GM12878 (cell line): ENCODE measurements around the gene RHOC. TPM values are rescaled to one million over a fixed set of nuclear protein-coding genes. Genes with fewer than 3 reads are reported as not detected.

Experiments used
- ATAC-seq: fragments of 200-7000 bp; cut with Tn5 transposase; 3 replicates; pipeline ENCODE4 v1.9.1; 2020; ENCODE audit warnings: mild to moderate bottlenecking, moderate library complexity
- BruUV-seq: library from RNA; stranded (reverse); fragments of 400-500 nt; replicated peaks from 2 replicates; lab custom pipeline; 2021; lab: Mats Ljungman, UMichigan
- CTCF ChIA-PET: fragments of 300-600 bp; sonication (Branson Sonifier 250); formaldehyde crosslinking; extraction: SDS; loops from one replicate; lab custom pipeline; 2021; ENCODE audit warnings: inconsistent platforms; lab: Yijun Ruan, JAX
- POLR2A ChIA-PET: fragments of 350-600 bp; formaldehyde crosslinking; extraction: SDS; loops from one replicate; lab custom pipeline; 2021; ENCODE audit warnings: inconsistent platforms; lab: Charles Lee
- RAD21 ChIA-PET: fragments of 300-600 bp; sonication (Branson Sonifier 250); formaldehyde crosslinking; loops from one replicate; lab custom pipeline; 2023; ENCODE audit warnings: antibody characterized with exemption; ENCODE audit not compliant: unreplicated experiment; lab: Charles Lee
- SMC1A ChIA-PET: fragments of 300-600 bp; sonication (Branson Sonifier 250); formaldehyde crosslinking; loops from one replicate; lab custom pipeline; 2023; ENCODE audit not compliant: unreplicated experiment, uncharacterized antibody; lab: Charles Lee
- DNase-seq: peaks from one replicate; pipeline ENCODE4 v3.0.0-alpha.2; 2011; ENCODE audit warnings: low read depth, low spot score
- FAIRE-seq: peaks from 3 replicates; lab custom pipeline; 2011; peaks lifted over from hg19 to GRCh38; lab: Jason Lieb, UNC
- H2AFZ ChIP-seq: 2 replicates; pipeline ENCODE4 v1.6.0; 2011; ENCODE audit warnings: low read depth, low read length, control low read depth; ENCODE audit not compliant: control insufficient read depth
- H3K27ac ChIP-seq: 2 replicates; pipeline ENCODE4 v1.5.1; 2011; ENCODE audit warnings: control low read depth; ENCODE audit not compliant: control insufficient read depth, insufficient read depth
- H3K27me3 ChIP-seq, 2 experiments: replicated peaks in 1 of 2; 2 replicates each; pipeline versions ENCODE4 v1.6.0 to v1.6.1; 2011; ENCODE audit warnings: low read length in 1 of 2; ENCODE audit not compliant: control insufficient read depth in 2 of 2, insufficient read depth in 2 of 2
- H3K36me3 ChIP-seq, 2 experiments: 2 replicates each; pipeline ENCODE4 v1.5.1; 2011; ENCODE audit warnings: low read length in 1 of 2; ENCODE audit not compliant: control insufficient read depth in 2 of 2, insufficient read depth in 2 of 2
- H3K4me1 ChIP-seq: 2 replicates; pipeline ENCODE4 v1.6.1; 2011; ENCODE audit warnings: mild to moderate bottlenecking, low read length, moderate library complexity, mixed read lengths; ENCODE audit not compliant: control insufficient read depth, insufficient read depth
- H3K4me2 ChIP-seq: 2 replicates; pipeline ENCODE4 v1.6.0; 2011; ENCODE audit warnings: control low read depth; ENCODE audit not compliant: control insufficient read depth, insufficient read depth
- H3K4me3 ChIP-seq: fragments of 200-600 bp; sonication (generic); 2 replicates; pipeline ENCODE4 v1.5.1; 2016
- H3K79me2 ChIP-seq: 2 replicates; pipeline ENCODE4 v1.6.0; 2011; ENCODE audit warnings: low read length; ENCODE audit not compliant: control insufficient read depth, insufficient read depth
- H3K9ac ChIP-seq: 2 replicates; pipeline ENCODE4 v1.8.0; 2011; ENCODE audit warnings: low read length, control low read depth, mixed read lengths; ENCODE audit not compliant: control insufficient read depth, insufficient read depth
- H3K9me3 ChIP-seq: replicated peaks from 3 replicates; pipeline ENCODE4 v1.5.1; 2011; ENCODE audit warnings: mild to moderate bottlenecking, low read length; ENCODE audit not compliant: control insufficient read depth, insufficient read depth
- H4K20me1 ChIP-seq: 2 replicates; pipeline ENCODE4 v1.6.0; 2011; ENCODE audit not compliant: control insufficient read depth, insufficient read depth
- HCFC1 ChIP-seq: fragments of 150-350 bp; IDR thresholded peaks from 2 replicates; pipeline ENCODE4 v1.6.1; 2014; ENCODE audit warnings: low read length
- MEF2A ChIP-seq: IDR thresholded peaks from 2 replicates; pipeline ENCODE4 v1.6.1; 2011; ENCODE audit warnings: low read depth, mild to moderate bottlenecking, low read length, moderate library complexity; ENCODE audit not compliant: insufficient read depth
- NR2F1 ChIP-seq: fragments of 450-650 bp; conservative IDR thresholded peaks from 2 replicates; pipeline ENCODE4 v1.6.1; 2017; ENCODE audit warnings: mild to moderate bottlenecking
- POLR2AphosphoS2 ChIP-seq: IDR thresholded peaks from 2 replicates; pipeline ENCODE4 v1.6.1; 2011; ENCODE audit warnings: low read depth, mild to moderate bottlenecking, low read length, improper control_type of control experiment, moderate library complexity
- SMARCA5 ChIP-seq: fragments of 450-650 bp; IDR thresholded peaks from 2 replicates; pipeline ENCODE4 v1.6.1; 2017; ENCODE audit warnings: mild to moderate bottlenecking
- WGBS: methylation state at CpG from one replicate; pipeline ENCODE4 v1.1.6; 2016; ENCODE audit warnings: low lambda C conversion rate; ENCODE audit not compliant: insufficient replicate concordance, insufficient coverage; ENCODE audit errors: missing lambda C conversion rate; 5-methylcytosine and 5-hydroxymethylcytosine counted together
- in situ Hi-C: fragments of 300-500 bp; cut with MboI; formaldehyde crosslinking; loops from 9 replicates; pipeline ENCODE4 v1.14.3; 2018; ENCODE audit warnings: mixed read lengths
- intact Hi-C: fragments of 100-400 bp; cut with micrococcal nuclease; formaldehyde crosslinking; loops from one replicate; pipeline ENCODE4 v1.14.2; 2022; ENCODE audit not compliant: unreplicated experiment
- polyA plus RNA-seq, 11 experiments: library from polyadenylated mRNA; depleted of rRNA in 4 of 11; unstranded in 6 of 11; stranded (reverse) in 5 of 11; fragments of >200 nt; fragmentation: Nextera tagmentation in 4 of 11; fragmentation: Illumina TruSeq in 1 of 11; extraction: Ambion mirVana in 4 of 11; extraction: Trizol in 1 of 11; gene quantifications; 1 replicate in 1 of 11; 2 replicates in 10 of 11; pipeline versions ENCODE4 v1.2.1 to v1.2.3, GENCODE V29; 2011 to 2016; ENCODE audit warnings: inconsistent platforms in 2 of 11, missing spikeins in 2 of 11, low read depth in 1 of 11
- total RNA-seq, 4 experiments: library from RNA; depleted of rRNA in 3 of 4; stranded (reverse); fragments of >200 nt in 3 of 4; fragmentation: Illumina TruSeq in 1 of 4; extraction: Trizol in 1 of 4; gene quantifications; 2 replicates each; pipeline versions ENCODE4 v1.2.1 to v1.2.3, GENCODE V29; 2013 to 2021
- TF ChIP-seq, protein P1 (sequence below): fragments of 450-650 bp; IDR thresholded peaks from 2 replicates; pipeline ENCODE4 v1.6.1; 2014; ENCODE audit warnings: mild to moderate bottlenecking
- TF ChIP-seq, protein P2 (sequence below): fragments of 450-650 bp; IDR thresholded peaks from 2 replicates; pipeline ENCODE4 v1.6.1; 2016; ENCODE audit warnings: mild to moderate bottlenecking, moderate library complexity, borderline replicate concordance
- TF ChIP-seq, protein P3 (sequence below): IDR thresholded peaks from 2 replicates; pipeline ENCODE4 v1.6.1; 2011; ENCODE audit warnings: borderline replicate concordance, low read depth, mild to moderate bottlenecking, moderate library complexity, low read length; ENCODE audit not compliant: insufficient read depth, poor library complexity, severe bottlenecking
- TF ChIP-seq, protein P4 (sequence below): IDR thresholded peaks from 2 replicates; pipeline ENCODE4 v1.6.1; 2012; ENCODE audit warnings: improper control_type of control experiment, low read depth, low read length; ENCODE audit not compliant: insufficient replicate concordance

RHOC gene
- total and polyA plus RNA-seq, 10 of the 15 experiments (the other 5 are each of a cell fraction or from before 2014, with no cell fraction given): 20.6 to 371 (median 158) TPM

DNA sequence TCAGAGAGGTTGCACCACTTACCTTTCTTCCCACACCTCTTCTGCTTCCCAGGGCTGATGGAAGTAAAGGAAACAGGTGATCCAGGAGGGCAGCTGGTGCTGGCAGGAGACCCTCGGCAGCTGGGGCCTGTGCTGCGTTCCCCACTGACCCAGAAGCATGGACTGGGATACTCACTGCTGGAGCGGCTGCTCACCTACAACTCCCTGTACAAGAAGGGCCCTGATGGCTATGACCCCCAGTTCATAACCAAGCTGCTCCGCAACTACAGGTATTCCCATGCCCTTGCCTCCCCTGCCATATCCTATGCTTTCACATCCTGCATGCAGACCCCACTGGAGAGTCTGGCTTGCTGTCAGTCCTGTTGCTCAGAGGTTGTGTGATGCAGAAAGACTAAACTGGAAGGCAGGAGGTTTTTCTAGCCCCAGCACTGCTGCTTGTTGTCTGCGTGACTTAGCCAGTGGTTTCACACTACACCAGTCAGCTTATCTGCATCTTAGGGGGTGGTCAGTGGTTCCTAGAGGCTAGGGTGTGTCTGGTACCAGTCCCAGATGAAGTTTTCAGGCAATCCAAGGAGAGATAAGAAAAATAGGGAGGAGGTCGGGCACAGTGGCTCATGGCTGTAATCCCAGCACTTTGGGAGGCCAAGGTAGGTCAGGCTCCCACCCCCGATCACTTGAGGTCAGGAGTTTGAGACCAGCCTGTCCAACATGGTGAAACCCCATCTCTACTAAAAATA, 10.2 kb downstream of the RHOC start:
- in situ Hi-C loops: no loop called here
- Histone ChIP-seq H3K9ac (no peak overlapping the region), H3K27ac (no peak overlapping the region), H2AFZ (no peak overlapping the region), H3K27me3 (no peaks in the 10 kb centered on the region), H3K79me2 (no peaks in the 10 kb centered on the region), H3K9me3 (no peaks in the 10 kb centered on the region), H3K4me1 (peaks cover 20% of the 10 kb centered on the region), H3K4me3 (no peak overlapping the region), H4K20me1 (no peaks in the 10 kb centered on the region), H3K36me3 (peaks cover 4 to 23% of the 10 kb centered on the region in 2 experiments; a peak in 3 of 4 replicates), H3K4me2 (no peak overlapping the region)
- WGBS: 92% methylated on average over 7 of the region's 7 CpGs
- RAD21 ChIA-PET: no interaction called here
- BruUV-seq: no TSS peak
- POLR2A ChIA-PET: no interaction called here
- no peak for FAIRE-seq
- SMC1A ChIA-PET: interaction anchor here (0.8 to 2.7 kb wide), 2 partner anchors 10 to 22 kb away, joined by 4 to 8 read pairs; partner anchors contain the start of gene MOV10
- intact Hi-C loops: no loop called here
- CTCF ChIA-PET: interaction anchor here (1.0 to 3.0 kb wide), 2 partner anchors 23 to 60 kb away, joined by 3 to 9 read pairs; partner anchors contain the start of gene MOV10
- no peak for DNase-seq
- no peak for ATAC-seq
- TF ChIP-seq, protein P1, sequence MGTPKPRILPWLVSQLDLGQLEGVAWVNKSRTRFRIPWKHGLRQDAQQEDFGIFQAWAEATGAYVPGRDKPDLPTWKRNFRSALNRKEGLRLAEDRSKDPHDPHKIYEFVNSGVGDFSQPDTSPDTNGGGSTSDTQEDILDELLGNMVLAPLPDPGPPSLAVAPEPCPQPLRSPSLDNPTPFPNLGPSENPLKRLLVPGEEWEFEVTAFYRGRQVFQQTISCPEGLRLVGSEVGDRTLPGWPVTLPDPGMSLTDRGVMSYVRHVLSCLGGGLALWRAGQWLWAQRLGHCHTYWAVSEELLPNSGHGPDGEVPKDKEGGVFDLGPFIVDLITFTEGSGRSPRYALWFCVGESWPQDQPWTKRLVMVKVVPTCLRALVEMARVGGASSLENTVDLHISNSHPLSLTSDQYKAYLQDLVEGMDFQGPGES: no peak
- TF ChIP-seq, protein P2, sequence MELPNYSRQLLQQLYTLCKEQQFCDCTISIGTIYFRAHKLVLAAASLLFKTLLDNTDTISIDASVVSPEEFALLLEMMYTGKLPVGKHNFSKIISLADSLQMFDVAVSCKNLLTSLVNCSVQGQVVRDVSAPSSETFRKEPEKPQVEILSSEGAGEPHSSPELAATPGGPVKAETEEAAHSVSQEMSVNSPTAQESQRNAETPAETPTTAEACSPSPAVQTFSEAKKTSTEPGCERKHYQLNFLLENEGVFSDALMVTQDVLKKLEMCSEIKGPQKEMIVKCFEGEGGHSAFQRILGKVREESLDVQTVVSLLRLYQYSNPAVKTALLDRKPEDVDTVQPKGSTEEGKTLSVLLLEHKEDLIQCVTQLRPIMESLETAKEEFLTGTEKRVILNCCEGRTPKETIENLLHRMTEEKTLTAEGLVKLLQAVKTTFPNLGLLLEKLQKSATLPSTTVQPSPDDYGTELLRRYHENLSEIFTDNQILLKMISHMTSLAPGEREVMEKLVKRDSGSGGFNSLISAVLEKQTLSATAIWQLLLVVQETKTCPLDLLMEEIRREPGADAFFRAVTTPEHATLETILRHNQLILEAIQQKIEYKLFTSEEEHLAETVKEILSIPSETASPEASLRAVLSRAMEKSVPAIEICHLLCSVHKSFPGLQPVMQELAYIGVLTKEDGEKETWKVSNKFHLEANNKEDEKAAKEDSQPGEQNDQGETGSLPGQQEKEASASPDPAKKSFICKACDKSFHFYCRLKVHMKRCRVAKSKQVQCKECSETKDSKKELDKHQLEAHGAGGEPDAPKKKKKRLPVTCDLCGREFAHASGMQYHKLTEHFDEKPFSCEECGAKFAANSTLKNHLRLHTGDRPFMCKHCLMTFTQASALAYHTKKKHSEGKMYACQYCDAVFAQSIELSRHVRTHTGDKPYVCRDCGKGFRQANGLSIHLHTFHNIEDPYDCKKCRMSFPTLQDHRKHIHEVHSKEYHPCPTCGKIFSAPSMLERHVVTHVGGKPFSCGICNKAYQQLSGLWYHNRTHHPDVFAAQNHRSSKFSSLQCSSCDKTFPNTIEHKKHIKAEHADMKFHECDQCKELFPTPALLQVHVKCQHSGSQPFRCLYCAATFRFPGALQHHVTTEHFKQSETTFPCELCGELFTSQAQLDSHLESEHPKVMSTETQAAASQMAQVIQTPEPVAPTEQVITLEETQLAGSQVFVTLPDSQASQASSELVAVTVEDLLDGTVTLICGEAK: no peak
- TF ChIP-seq, protein P3, sequence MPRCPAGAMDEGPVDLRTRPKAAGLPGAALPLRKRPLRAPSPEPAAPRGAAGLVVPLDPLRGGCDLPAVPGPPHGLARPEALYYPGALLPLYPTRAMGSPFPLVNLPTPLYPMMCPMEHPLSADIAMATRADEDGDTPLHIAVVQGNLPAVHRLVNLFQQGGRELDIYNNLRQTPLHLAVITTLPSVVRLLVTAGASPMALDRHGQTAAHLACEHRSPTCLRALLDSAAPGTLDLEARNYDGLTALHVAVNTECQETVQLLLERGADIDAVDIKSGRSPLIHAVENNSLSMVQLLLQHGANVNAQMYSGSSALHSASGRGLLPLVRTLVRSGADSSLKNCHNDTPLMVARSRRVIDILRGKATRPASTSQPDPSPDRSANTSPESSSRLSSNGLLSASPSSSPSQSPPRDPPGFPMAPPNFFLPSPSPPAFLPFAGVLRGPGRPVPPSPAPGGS: no peak
- TF ChIP-seq POLR2AphosphoS2: no peak
- no peak for TF ChIP-seq SMARCA5
- no peak for TF ChIP-seq MEF2A
- TF ChIP-seq, protein P4, sequence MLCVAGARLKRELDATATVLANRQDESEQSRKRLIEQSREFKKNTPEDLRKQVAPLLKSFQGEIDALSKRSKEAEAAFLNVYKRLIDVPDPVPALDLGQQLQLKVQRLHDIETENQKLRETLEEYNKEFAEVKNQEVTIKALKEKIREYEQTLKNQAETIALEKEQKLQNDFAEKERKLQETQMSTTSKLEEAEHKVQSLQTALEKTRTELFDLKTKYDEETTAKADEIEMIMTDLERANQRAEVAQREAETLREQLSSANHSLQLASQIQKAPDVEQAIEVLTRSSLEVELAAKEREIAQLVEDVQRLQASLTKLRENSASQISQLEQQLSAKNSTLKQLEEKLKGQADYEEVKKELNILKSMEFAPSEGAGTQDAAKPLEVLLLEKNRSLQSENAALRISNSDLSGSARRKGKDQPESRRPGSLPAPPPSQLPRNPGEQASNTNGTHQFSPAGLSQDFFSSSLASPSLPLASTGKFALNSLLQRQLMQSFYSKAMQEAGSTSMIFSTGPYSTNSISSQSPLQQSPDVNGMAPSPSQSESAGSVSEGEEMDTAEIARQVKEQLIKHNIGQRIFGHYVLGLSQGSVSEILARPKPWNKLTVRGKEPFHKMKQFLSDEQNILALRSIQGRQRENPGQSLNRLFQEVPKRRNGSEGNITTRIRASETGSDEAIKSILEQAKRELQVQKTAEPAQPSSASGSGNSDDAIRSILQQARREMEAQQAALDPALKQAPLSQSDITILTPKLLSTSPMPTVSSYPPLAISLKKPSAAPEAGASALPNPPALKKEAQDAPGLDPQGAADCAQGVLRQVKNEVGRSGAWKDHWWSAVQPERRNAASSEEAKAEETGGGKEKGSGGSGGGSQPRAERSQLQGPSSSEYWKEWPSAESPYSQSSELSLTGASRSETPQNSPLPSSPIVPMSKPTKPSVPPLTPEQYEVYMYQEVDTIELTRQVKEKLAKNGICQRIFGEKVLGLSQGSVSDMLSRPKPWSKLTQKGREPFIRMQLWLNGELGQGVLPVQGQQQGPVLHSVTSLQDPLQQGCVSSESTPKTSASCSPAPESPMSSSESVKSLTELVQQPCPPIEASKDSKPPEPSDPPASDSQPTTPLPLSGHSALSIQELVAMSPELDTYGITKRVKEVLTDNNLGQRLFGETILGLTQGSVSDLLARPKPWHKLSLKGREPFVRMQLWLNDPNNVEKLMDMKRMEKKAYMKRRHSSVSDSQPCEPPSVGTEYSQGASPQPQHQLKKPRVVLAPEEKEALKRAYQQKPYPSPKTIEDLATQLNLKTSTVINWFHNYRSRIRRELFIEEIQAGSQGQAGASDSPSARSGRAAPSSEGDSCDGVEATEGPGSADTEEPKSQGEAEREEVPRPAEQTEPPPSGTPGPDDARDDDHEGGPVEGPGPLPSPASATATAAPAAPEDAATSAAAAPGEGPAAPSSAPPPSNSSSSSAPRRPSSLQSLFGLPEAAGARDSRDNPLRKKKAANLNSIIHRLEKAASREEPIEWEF: no peak
- no peak for TF ChIP-seq NR2F1
- TF ChIP-seq HCFC1: no peak
